ENCODE results near the gene ZP4. TPM values are rescaled to one million over a fixed set of nuclear protein-coding genes. Genes with fewer than 3 reads are reported as not detected.

Gene ZP4
- total and polyA plus RNA-seq, 5 donors from 2014 or later, result not detected

DNA sequence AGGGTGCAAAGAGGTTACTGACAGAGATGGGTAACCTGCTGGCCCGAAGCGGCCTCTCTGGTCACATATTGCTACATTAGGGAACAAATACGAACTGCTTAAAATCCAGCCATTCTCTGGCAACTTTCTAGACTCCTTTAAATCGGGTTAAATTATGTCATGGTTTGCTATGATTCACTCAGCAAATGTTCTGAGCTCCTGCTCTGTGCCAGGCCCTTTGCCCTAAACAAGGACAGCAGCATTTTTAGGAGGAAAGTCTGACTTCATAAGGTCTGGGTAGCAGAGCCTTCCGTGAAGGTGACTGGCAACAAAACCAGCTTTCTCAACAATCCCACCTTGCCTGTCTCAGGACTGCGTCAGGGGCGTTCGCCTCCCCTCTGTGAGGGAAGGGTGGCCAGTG lies 15.4 kb downstream of the ZP4 start:
- ATAC-seq (ENCODE audit: low read depth in 2 of 2) (no peak), DNase-seq (no peak)
- Mint-ChIP-seq H3K4me3 (no peak overlapping the region), H3K9me3 (peaks cover 0 to 12% (median 2%) of the 10 kb centered on the region in 7 donors), H3K36me3 (no peaks in the 10 kb centered on the region), H3K4me1 (no peaks in the 10 kb centered on the region), H3K27me3 (no peaks in the 10 kb centered on the region), H3K27ac (no peak overlapping the region)
- no peaks in the 10 kb centered on the region for H3K36me3 ChIP-seq (ENCODE audit: control insufficient read depth, insufficient read depth, low read length)
- no peaks in the 10 kb centered on the region for H3K4me1 ChIP-seq (ENCODE audit: control insufficient read depth, insufficient read depth, low read length, poor library complexity, severe bottlenecking)
- no peaks in the 10 kb centered on the region for H3K9me3 ChIP-seq (ENCODE audit: control insufficient read depth in 2 of 2, low read length in 2 of 2)
- no peaks in the 10 kb centered on the region for H3K27me3 ChIP-seq (ENCODE audit: control insufficient read depth, insufficient read depth, low read length)
- no peak overlapping the region for H3K4me3 ChIP-seq (ENCODE audit: low read depth, low read length)
- no peak overlapping the region for H3K27ac ChIP-seq (ENCODE audit: insufficient read depth, low read length, poor library complexity, severe bottlenecking)

DNA sequence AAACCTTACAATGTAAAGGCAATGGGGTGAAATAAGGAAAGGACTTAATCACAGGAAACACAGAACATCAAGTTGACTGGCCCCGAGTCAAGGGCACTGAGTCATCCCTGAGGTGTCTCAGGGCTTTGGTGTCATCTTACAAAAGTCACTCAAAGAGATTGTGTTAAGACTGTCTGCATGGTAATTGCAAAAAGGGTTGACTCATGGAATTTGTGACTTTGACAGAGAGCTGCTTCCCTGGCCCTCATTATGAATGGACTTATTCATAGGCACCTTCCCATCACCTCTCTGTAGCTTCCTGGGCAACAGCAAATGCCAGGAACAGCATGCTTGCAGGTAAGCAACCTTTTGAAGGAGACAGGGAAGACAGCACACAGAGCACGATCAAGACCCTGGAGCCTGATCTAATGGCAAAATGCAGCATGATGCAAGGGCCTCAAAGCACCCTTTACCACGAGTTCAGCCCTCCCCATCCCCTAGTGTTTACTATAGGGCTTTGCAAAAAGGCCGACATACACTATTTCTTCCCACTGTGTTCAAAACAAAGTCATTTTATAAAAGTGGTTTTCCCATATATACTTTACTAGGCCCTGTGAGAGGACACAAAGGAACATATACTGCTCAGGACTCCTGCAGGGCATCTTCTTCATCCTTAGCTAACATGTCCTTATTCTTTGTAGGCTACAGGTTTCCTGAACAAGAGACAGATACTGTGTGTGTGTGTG lies 17.1 kb downstream of the ZP4 start:
- ATAC-seq (ENCODE audit: low read depth in 2 of 2), result no peak
- no peak overlapping the region for H3K27ac Mint-ChIP-seq
- no peaks in the 10 kb centered on the region for H3K36me3 ChIP-seq (ENCODE audit: control insufficient read depth, insufficient read depth, low read length)
- no peaks in the 10 kb centered on the region for H3K9me3 ChIP-seq (ENCODE audit: control insufficient read depth in 2 of 2, low read length in 2 of 2)
- no peaks in the 10 kb centered on the region for H3K4me1 ChIP-seq (ENCODE audit: control insufficient read depth, insufficient read depth, low read length, poor library complexity, severe bottlenecking)
- no peaks in the 10 kb centered on the region for H3K4me1 Mint-ChIP-seq
- no peaks in the 10 kb centered on the region for H3K36me3 Mint-ChIP-seq
- H3K4me3 ChIP-seq (ENCODE audit: low read depth, low read length), result no peak overlapping the region
- no peak overlapping the region for H3K27ac ChIP-seq (ENCODE audit: insufficient read depth, low read length, poor library complexity, severe bottlenecking)
- DNase-seq, result no peak
- no peaks in the 10 kb centered on the region for H3K27me3 Mint-ChIP-seq
- H3K9me3 Mint-ChIP-seq, result peaks cover 0 to 12% (median 3%) of the 10 kb centered on the region in 7 donors
- no peaks in the 10 kb centered on the region for H3K27me3 ChIP-seq (ENCODE audit: control insufficient read depth, insufficient read depth, low read length)
- no peak overlapping the region for H3K4me3 Mint-ChIP-seq

DNA sequence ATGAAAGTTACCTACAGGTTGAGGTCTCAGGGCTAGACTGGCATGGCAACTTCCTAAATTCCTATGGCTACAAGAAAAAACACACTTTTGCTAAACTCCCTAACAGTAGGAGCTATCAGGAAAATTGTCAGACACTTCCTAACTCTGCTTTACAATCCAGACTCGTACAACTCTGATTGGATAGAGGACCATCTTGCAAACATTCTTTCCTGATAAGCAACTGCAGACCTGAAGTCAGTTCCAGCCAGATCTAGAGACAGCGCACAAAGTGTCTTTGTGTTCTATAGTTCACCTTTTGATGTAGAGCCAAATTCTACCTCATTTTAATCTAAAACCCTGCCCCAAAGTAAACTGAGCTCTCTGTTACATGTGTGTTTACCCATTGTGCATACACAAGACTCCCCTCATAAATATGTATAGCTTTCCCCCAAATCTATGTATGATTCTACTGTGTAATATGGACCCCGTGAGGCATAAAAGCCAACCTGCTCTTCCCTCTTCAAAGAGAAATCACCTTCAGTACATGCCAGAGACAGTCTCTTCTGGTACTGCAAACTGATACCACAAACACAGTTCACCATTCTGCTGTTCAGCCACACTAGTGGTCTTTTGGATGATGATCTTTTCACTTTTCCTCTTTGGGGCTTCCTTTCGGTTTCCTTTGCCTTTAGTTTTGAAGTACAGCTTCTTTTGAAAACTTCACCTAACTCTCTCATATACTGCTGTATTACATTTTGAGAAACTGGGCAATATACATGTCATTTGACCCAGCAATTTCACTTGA lies 21.7 kb downstream of the ZP4 start:
- Mint-ChIP-seq H3K9me3 (peaks cover 0 to 12% (median 3%) of the 10 kb centered on the region in 7 donors), H3K27ac (no peak overlapping the region), H3K4me3 (no peak overlapping the region), H3K27me3 (no peaks in the 10 kb centered on the region), H3K36me3 (no peaks in the 10 kb centered on the region), H3K4me1 (no peaks in the 10 kb centered on the region)
- Histone ChIP-seq H3K27me3 (ENCODE audit: control insufficient read depth, insufficient read depth, low read length) (no peaks in the 10 kb centered on the region), H3K27ac (ENCODE audit: insufficient read depth, low read length, poor library complexity, severe bottlenecking) (no peak overlapping the region), H3K9me3 (ENCODE audit: control insufficient read depth in 2 of 2, low read length in 2 of 2) (no peaks in the 10 kb centered on the region), H3K4me3 (ENCODE audit: low read depth, low read length) (no peak overlapping the region), H3K4me1 (ENCODE audit: control insufficient read depth, insufficient read depth, low read length, poor library complexity, severe bottlenecking) (no peaks in the 10 kb centered on the region), H3K36me3 (ENCODE audit: control insufficient read depth, insufficient read depth, low read length) (no peaks in the 10 kb centered on the region)
- DNase-seq (no peak), ATAC-seq (ENCODE audit: low read depth in 2 of 2) (no peak)

DNA sequence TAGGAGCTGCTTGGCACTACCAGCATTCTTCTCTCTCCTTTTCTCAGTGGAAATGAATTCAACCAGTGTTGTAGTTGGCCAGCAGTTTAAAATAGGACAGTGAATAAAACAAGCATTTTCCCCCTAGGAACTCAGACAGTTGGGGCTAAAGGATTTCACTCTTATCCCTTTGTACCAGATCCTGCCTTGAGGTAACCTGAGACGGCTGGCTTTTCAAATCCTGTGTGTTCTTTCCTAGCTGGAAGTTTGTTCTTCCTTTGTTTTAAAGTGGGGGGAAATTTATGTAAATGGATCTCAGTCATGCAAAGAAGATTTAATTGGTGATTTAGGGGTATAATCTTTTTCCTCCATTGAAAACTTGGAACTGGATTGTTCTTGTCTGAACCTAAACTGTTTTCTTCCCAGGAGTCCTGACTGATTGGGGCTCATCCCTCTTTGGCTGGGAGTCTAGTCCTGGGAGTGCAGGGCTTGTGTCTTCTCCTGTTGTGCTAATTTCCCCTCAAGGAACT lies 23.3 kb downstream of the ZP4 start:
- Mint-ChIP-seq H3K4me3 (no peak overlapping the region), H3K4me1 (no peaks in the 10 kb centered on the region), H3K36me3 (no peaks in the 10 kb centered on the region), H3K27ac (no peak overlapping the region), H3K27me3 (no peaks in the 10 kb centered on the region), H3K9me3 (peaks cover 0 to 12% (median 3%) of the 10 kb centered on the region in 7 donors)
- Histone ChIP-seq H3K36me3 (ENCODE audit: control insufficient read depth, insufficient read depth, low read length) (no peaks in the 10 kb centered on the region), H3K4me1 (ENCODE audit: control insufficient read depth, insufficient read depth, low read length, poor library complexity, severe bottlenecking) (no peaks in the 10 kb centered on the region), H3K27ac (ENCODE audit: insufficient read depth, low read length, poor library complexity, severe bottlenecking) (no peak overlapping the region), H3K9me3 (ENCODE audit: control insufficient read depth in 2 of 2, low read length in 2 of 2) (no peaks in the 10 kb centered on the region), H3K27me3 (ENCODE audit: control insufficient read depth, insufficient read depth, low read length) (no peaks in the 10 kb centered on the region), H3K4me3 (ENCODE audit: low read depth, low read length) (no peak overlapping the region)
- no peak for DNase-seq
- ATAC-seq (ENCODE audit: low read depth in 2 of 2), result no peak

DNA sequence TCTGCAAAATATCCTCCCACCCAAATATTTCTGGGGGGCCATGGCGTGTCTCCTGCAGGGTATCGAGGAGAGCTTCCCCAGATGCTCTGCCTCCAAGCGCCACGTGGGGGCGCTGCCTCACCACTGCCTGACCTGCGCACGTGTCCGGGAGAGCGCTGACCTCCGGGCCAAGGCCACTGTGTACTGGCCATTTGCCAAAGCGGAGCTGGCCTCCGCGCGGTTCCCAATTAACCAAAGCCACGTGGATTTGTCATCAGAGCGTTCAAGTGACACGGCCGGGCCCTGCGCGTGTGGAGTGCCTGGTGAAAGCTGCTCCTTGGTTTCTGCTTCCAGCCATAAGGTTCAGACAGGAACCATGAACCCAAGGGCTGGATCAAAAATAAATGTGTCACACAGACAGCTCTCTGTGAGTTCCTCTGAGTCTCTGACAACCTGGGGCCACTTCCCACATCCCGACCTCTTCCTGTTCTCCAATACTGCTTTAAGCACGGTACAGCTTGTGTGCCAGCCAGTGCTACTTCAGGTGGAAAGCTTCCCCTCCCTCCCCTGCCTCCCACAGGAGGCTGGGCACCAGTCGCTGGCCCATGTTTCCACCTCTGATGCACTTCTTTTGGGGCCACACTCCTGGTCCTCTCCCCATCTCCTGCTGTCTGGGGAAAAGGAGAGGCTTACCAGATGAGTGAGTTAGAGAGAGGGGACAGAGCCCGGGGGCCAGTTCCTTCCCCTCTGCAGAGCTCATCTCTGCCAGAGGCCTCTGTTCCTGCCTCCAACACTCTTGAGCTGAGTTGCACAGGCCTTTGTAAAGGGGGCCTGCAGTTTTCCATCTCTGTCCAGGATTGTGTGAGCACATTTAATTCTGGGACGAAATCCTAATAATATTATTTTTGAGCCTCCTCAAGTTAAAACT lies 26.1 kb downstream of the ZP4 start:
- Mint-ChIP-seq H3K4me3 (peak overlapping the region in 1 of 4 donors; percentile 61), H3K36me3 (no peaks in the 10 kb centered on the region), H3K4me1 (no peaks in the 10 kb centered on the region), H3K9me3 (peaks cover 0 to 3% (median 0%) of the 10 kb centered on the region in 7 donors), H3K27ac (no peak overlapping the region), H3K27me3 (no peaks in the 10 kb centered on the region)
- Histone ChIP-seq H3K4me3 (ENCODE audit: low read depth, low read length) (no peak overlapping the region), H3K9me3 (ENCODE audit: control insufficient read depth in 2 of 2, low read length in 2 of 2) (no peaks in the 10 kb centered on the region), H3K4me1 (ENCODE audit: control insufficient read depth, insufficient read depth, low read length, poor library complexity, severe bottlenecking) (no peaks in the 10 kb centered on the region), H3K27ac (ENCODE audit: insufficient read depth, low read length, poor library complexity, severe bottlenecking) (no peak overlapping the region), H3K36me3 (ENCODE audit: control insufficient read depth, insufficient read depth, low read length) (no peaks in the 10 kb centered on the region), H3K27me3 (ENCODE audit: control insufficient read depth, insufficient read depth, low read length) (no peaks in the 10 kb centered on the region)
- peak in 1 of 3 donors; percentile 1 for DNase-seq
- ATAC-seq (ENCODE audit: low read depth in 2 of 2), result no peak

DNA sequence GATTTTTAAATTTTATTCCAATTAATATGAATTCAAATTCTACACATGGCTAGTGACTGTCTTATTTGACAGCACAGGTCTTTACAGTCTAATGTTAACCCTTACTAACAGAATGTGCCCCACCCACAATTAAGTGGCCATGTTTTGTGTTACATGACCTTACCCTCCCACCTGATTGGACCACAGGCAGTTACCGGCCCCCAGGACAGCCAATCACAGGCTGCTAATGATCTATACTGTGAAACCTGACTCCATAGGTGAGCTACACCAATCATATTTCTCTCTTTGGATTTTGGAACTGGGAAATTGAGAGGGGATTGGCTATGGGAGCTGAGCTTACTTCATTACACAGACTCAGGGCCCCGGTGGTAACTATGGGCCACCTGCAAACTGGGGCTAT lies 27.5 kb downstream of the ZP4 start:
- Mint-ChIP-seq H3K27me3 (no peaks in the 10 kb centered on the region), H3K27ac (no peak overlapping the region), H3K36me3 (no peaks in the 10 kb centered on the region), H3K4me1 (no peaks in the 10 kb centered on the region), H3K4me3 (no peak overlapping the region), H3K9me3 (peaks cover 0 to 4% (median 0%) of the 10 kb centered on the region in 7 donors)
- no peak for DNase-seq
- no peaks in the 10 kb centered on the region for H3K36me3 ChIP-seq (ENCODE audit: control insufficient read depth, insufficient read depth, low read length)
- no peaks in the 10 kb centered on the region for H3K27me3 ChIP-seq (ENCODE audit: control insufficient read depth, insufficient read depth, low read length)
- no peaks in the 10 kb centered on the region for H3K4me1 ChIP-seq (ENCODE audit: control insufficient read depth, insufficient read depth, low read length, poor library complexity, severe bottlenecking)
- H3K9me3 ChIP-seq (ENCODE audit: control insufficient read depth in 2 of 2, low read length in 2 of 2), result no peaks in the 10 kb centered on the region
- no peak overlapping the region for H3K27ac ChIP-seq (ENCODE audit: insufficient read depth, low read length, poor library complexity, severe bottlenecking)
- no peak for ATAC-seq (ENCODE audit: low read depth in 2 of 2)
- no peak overlapping the region for H3K4me3 ChIP-seq (ENCODE audit: low read depth, low read length)

DNA sequence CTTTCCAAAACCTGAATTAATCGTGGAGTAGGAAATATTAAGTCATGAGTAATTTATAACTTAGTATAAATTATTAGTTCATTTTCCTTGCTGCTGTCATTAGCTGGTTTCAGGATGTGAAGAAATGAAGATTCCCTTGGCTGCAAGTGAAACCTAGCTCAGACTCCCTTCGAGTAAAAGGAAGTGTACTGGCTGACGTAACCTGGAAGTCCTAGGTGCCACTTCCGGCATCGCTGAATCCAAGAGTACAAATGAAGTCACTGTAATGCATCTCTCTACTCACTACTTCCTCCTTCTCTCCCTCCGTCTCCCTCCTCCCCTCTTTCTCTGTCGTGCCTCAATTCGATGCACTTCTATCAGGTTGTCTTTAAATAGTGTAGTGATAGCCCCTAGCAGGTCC lies 28.8 kb downstream of the ZP4 start:
- no peaks in the 10 kb centered on the region for H3K36me3 Mint-ChIP-seq
- DNase-seq (no peak), ATAC-seq (ENCODE audit: low read depth in 2 of 2) (no peak)
- no peaks in the 10 kb centered on the region for H3K27me3 Mint-ChIP-seq
- H3K36me3 ChIP-seq (ENCODE audit: control insufficient read depth, insufficient read depth, low read length), result no peaks in the 10 kb centered on the region
- no peaks in the 10 kb centered on the region for H3K27me3 ChIP-seq (ENCODE audit: control insufficient read depth, insufficient read depth, low read length)
- no peak overlapping the region for H3K4me3 ChIP-seq (ENCODE audit: low read depth, low read length)
- H3K27ac Mint-ChIP-seq, result no peak overlapping the region
- no peaks in the 10 kb centered on the region for H3K4me1 ChIP-seq (ENCODE audit: control insufficient read depth, insufficient read depth, low read length, poor library complexity, severe bottlenecking)
- H3K4me3 Mint-ChIP-seq, result no peak overlapping the region
- no peaks in the 10 kb centered on the region for H3K9me3 ChIP-seq (ENCODE audit: control insufficient read depth in 2 of 2, low read length in 2 of 2)
- no peak overlapping the region for H3K27ac ChIP-seq (ENCODE audit: insufficient read depth, low read length, poor library complexity, severe bottlenecking)
- H3K4me1 Mint-ChIP-seq, result no peaks in the 10 kb centered on the region
- peaks cover 0 to 4% (median 0%) of the 10 kb centered on the region in 7 donors for H3K9me3 Mint-ChIP-seq

Data from CD4-positive, CD25-positive, alpha-beta regulatory T cell (primary cell).